HG02884 (cell line): ENCODE measurements around the gene PDCD1LG2.

ENCODE experiments used
- ATAC-seq: cut with Tn5 transposase; IDR thresholded peaks from one replicate; pipeline ENCODE4 v1.9.1; 2021; ENCODE audit warnings: mild to moderate bottlenecking, moderate library complexity; ENCODE audit not compliant: unreplicated experiment

PDCD1LG2 gene

GRCh38 chr9:5529683-5530221, 19.4 kb downstream of the PDCD1LG2 start:
- peak; percentile 59 for ATAC-seq

- no peak for ATAC-seq
Observed at GRCh38 chr9:5531101-5531882, 21.0 kb downstream of the PDCD1LG2 start.

DNA sequence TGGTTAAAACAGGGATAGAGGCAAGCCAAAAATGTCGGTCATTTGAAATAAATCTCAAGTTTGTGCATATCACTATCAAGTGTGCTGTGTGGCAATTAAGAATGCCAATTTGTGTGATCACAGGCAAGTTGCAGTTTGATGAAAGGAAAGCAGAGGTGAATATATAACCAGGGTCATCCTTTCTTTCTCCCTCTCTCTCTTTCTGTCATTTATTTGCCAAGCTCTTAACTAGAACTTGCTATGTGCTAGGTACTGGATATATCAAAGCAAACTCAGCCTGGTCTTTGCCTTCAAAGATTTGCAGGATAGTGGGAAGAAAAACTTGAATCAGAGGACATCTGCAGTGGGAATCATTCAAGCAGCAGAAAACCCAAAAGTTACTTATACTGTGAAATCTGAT, 22.0 kb downstream of the PDCD1LG2 start:
- no peak for ATAC-seq

GRCh38 chr9:5532790-5533189, 22.5 kb downstream of the PDCD1LG2 start:
- ATAC-seq: no peak

GRCh38 chr9:5536684-5537083, 26.4 kb downstream of the PDCD1LG2 start:
- ATAC-seq: peak; percentile 68

DNA sequence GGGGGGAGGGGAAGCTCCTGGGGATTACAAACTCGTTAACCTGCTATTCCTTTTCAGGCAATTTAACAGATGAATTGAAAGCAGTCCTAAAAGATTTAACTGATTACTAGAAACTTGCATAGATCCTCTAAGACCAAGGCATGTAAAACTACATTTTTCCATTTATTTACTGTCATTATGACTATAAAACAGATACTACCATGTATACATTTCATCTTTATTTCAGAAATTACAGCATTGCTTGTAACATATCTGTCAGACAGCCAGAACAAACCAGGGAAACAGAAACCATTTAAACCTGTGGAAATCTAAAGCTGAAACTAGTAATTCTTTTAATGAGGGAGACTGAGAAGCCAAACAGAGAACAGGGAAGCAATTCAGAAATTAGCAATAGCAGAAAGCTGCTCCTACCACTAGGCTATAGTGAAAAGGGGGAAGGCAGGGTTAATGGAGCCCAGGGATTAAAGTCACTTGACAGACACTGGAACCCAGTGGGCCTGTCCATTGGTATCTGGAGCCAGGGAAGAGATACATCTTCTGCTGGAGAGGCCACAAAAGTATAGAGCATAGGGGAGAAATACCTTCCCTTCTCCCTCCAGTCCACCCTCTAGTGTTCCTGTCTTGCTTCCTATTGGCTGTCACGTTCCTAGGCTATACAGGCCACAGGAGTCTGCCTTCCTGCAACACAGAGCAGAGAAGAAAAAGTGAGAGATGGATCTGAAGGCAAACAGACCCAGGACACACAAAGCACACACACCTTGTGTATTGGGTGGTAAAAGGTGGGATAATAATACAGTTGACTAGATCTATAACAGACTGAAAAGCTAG, 33.8 kb downstream of the PDCD1LG2 start:
- no peak for ATAC-seq

GRCh38 chr9:5549658-5550650, 39.6 kb downstream of the PDCD1LG2 start:
- no peak for ATAC-seq

GRCh38 chr9:5551368-5552150, 41.2 kb downstream of the PDCD1LG2 start:
- ATAC-seq: no peak

DNA sequence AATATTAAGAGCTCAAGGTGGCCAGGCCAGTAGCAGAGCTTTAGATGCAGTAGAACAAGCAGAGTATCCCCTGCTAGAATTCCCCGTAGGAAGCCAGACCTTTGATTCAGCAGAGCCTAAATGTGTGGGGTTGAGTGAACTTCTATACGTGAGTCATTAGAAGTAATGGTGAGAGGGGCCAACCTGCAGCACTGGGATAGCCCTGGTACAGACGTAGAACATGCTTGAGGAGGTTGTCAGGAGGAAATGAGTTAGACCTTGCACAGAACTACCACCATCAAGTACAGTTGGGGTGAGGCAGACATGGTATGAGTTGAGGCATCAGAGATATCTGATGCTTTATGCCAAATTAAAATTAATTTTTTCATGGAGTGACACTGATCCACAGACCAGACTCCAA, 42.0 kb downstream of the PDCD1LG2 start:
- ATAC-seq: no peak

- no peak for ATAC-seq
Observed at GRCh38 chr9:5553211-5553610, 42.9 kb downstream of the PDCD1LG2 start.

DNA sequence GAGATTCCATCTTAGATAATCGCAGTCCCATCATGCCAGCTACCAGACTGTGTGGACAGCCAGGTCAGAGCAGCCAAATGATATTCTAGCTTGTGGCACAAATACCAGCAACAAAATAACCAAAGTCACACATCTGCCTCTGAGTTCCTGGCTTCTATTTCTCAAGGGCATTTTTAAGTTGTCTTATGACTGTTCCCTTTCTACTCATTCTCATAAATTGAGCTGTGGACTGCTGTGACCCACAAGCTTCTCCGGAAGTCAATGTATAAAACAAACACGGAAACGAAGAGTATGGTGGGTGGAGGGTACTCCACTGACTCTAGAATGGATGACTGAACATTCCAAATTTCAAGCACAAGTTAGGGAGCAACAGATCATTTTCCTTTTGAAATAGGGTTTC, 43.9 kb downstream of the PDCD1LG2 start:
- ATAC-seq: peak; percentile 59

GRCh38 chr9:5556101-5556705, 45.9 kb downstream of the PDCD1LG2 start:
- no peak for ATAC-seq

GRCh38 chr9:5557606-5558587, 47.6 kb downstream of the PDCD1LG2 start:
- peak; percentile 66 for ATAC-seq

DNA sequence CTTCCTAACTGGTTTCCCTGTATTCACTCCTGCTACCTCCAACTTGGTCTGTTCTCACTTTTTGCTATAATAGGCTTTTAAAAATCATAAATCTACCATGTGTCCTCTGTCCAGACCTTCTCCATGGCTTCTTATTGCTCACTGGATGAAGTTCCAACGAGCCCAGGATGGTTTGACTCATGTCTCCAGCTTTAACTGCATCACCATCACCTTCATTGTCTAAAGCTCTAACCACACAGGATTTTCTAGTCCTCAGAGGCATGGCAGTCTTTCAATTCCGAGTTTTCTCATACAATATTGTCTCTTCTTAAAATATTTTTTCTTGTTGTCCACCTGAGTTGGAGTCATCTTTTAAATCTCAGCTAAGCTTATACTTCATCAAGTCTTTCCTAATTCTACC, 49.3 kb downstream of the PDCD1LG2 start:
- no peak for ATAC-seq

- no peak for ATAC-seq
Observed at GRCh38 chr9:5560443-5561100, 50.2 kb downstream of the PDCD1LG2 start.

GRCh38 chr9:5561828-5562488, 51.6 kb downstream of the PDCD1LG2 start:
- ATAC-seq: no peak

DNA sequence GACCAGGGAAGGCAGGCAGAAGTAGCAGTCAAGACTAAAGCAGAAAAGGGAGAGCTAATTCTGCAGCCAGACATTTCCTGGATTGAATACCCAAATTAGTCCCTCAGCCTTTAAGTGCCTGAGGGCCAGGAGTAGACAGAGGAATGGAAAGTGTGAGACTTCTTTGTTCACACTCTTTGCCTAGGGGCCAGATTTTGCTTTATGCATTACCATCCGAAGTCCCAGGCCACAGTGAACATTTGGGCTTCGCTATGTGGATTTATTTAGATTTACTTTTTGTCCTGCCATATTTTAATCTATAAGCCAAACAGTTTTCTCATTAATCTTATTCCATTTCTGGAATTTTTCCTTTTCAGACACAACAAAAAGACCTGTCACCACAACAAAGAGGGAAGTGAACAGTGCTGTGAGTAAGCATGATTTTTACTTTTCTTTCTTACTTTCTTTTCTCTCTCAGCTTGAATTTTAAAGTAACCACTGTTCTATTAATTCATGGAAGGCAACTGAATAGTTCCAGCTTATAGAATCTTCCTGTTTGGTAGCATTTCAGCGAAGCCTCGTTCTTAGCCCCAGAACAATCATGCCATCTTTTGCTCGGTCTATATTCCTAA, 52.6 kb downstream of the PDCD1LG2 start:
- ATAC-seq: no peak
